ENCODE results near the gene ENAM. TPM values are rescaled to one million over a fixed set of nuclear protein-coding genes. Genes with fewer than 3 reads are reported as not detected.

The ENAM gene
- total and polyA plus RNA-seq, 2 donors (not counting 3 experiments of a cell fraction or from before 2014, with no cell fraction given), result 0.07 TPM; not detected in 1

DNA sequence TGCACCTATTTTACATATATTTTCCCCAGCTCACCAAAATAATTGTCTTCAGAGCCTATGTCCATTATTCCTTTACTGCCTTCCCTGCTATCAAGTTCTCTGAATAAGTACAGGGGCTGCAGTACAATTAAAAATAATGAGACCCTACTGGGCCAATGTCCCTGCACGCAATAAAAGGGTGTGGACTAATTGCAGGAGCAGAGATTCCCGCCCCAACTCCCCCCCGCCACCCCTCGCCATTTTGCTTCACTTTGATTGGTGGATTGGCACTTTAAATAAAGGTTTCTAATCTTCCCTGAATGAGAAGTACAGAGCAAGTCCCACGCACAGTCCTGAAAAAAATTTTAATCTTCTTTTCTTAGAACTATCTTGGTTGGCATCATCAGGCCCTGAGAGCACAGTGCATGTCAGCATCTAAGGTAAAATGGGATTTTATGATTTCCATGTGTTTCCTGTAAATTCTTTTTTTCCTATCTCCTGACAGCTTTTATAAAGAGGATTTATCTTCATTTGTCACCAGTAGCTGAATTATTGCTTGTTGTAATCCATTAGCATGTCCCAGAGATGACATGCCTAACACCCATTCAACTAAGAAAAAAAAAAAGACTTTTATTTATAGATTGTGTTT lies 36.5 kb upstream of the ENAM start, which contains the start of gene AMBN:
TSS of gene AMBN (plus strand) at position 302 of the 628 bp plus-strand sequence. CDS start at position 405, 103 bp downstream.
- H3K79me2 ChIP-seq (ENCODE audit: control insufficient read depth, insufficient read depth, low read length), result no peaks in the 10 kb centered on the region
- H3K4me2 ChIP-seq (ENCODE audit: insufficient read depth, low read length), result no peak within 1 kb of the TSS
- FAIRE-seq (no peak), DNase-seq (ENCODE audit: low read depth, low spot score) (no peak)
- H3K36me3 ChIP-seq (ENCODE audit: control insufficient read depth in 2 of 2, extremely low read depth in 1 of 2, insufficient read depth in 2 of 2, low read length in 2 of 2), result no peaks in the 10 kb centered on the region
- CTCF ChIA-PET, result interaction anchor here (1.0 kb wide), 1 partner anchor 9 kb away, joined by 4 read pairs; no protein-coding TSS in a partner anchor
- POLR2A ChIA-PET, result no interaction called here
- peaks cover 3% of the 10 kb centered on the region in 2 experiments for H3K27me3 ChIP-seq (ENCODE audit: control insufficient read depth in 2 of 2, insufficient read depth in 2 of 2, low read length in 2 of 2)
- dilution Hi-C loops (cut with MboI; ENCODE audit: extremely low pct_ligation_motif_present, low sequenced_read_pairs) (no loop called here), intact Hi-C loops (cut with micrococcal nuclease) (no loop called here)
- no peak within 1 kb of the TSS for H2AFZ ChIP-seq (ENCODE audit: low read depth, low read length)
- H3K27ac ChIP-seq (ENCODE audit: insufficient read depth, low read depth, low read length), result no peak within 1 kb of the TSS
- TF ChIP-seq MYC (IDR thresholded peaks at IDR 0.05; ENCODE audit: low read depth, low read length) (no peak), GATA2 (IDR thresholded peaks at IDR 0.05; ENCODE audit: insufficient read depth, insufficient read length, low read depth, low read length) (no peak), JUN (IDR thresholded peaks at IDR 0.05; ENCODE audit: borderline replicate concordance, insufficient read depth, insufficient read length, low read depth) (no peak), EZH2 (IDR thresholded peaks at IDR 0.05; ENCODE audit: borderline replicate concordance, low read depth, low read length, severe bottlenecking) (no peak), POLR2AphosphoS5 (IDR thresholded peaks at IDR 0.05; ENCODE audit: insufficient read depth, low read depth, low read length) (no peak), FOS (IDR thresholded peaks at IDR 0.05; ENCODE audit: borderline replicate concordance, insufficient read depth, low read length) (no peak)
- TF ChIP-seq, protein P1, sequence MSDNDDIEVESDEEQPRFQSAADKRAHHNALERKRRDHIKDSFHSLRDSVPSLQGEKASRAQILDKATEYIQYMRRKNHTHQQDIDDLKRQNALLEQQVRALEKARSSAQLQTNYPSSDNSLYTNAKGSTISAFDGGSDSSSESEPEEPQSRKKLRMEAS (IDR thresholded peaks at IDR 0.05; ENCODE audit: insufficient read depth, insufficient read length), result no peak
- TF ChIP-seq, protein P2, sequence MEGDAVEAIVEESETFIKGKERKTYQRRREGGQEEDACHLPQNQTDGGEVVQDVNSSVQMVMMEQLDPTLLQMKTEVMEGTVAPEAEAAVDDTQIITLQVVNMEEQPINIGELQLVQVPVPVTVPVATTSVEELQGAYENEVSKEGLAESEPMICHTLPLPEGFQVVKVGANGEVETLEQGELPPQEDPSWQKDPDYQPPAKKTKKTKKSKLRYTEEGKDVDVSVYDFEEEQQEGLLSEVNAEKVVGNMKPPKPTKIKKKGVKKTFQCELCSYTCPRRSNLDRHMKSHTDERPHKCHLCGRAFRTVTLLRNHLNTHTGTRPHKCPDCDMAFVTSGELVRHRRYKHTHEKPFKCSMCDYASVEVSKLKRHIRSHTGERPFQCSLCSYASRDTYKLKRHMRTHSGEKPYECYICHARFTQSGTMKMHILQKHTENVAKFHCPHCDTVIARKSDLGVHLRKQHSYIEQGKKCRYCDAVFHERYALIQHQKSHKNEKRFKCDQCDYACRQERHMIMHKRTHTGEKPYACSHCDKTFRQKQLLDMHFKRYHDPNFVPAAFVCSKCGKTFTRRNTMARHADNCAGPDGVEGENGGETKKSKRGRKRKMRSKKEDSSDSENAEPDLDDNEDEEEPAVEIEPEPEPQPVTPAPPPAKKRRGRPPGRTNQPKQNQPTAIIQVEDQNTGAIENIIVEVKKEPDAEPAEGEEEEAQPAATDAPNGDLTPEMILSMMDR (IDR thresholded peaks at IDR 0.05; ENCODE audit: extremely low read depth in 1 of 2, insufficient read depth in 1 of 2, low read depth in 1 of 2, low read length in 2 of 2), result no peak
- no TSS peak for BruUV-seq (replicated peaks)
- no peaks in the 10 kb centered on the region for H3K9me3 ChIP-seq (replicated peaks; ENCODE audit: control insufficient read depth, insufficient read depth, low read length)
- no peak within 1 kb of the TSS for H3K9ac ChIP-seq (replicated peaks; ENCODE audit: extremely low read depth, insufficient read depth, low read length)
- no peaks in the 10 kb centered on the region for H4K20me1 ChIP-seq (replicated peaks; ENCODE audit: control insufficient read depth, extremely low read depth, insufficient read depth, low read length)
- H3K9me1 ChIP-seq (replicated peaks; ENCODE audit: control insufficient read depth, extremely low read depth, insufficient read depth, low read length), result no peaks in the 10 kb centered on the region
- H3K4me3 ChIP-seq (replicated peaks in 1 of 3; ENCODE audit: insufficient read depth in 1 of 3, low read depth in 1 of 3, low read length in 3 of 3), result no peak within 1 kb of the TSS
- no peaks in the 10 kb centered on the region for H3K4me1 ChIP-seq (ENCODE audit: control insufficient read depth, extremely low read depth, insufficient read depth, low read length)

Measured in endothelial cell of umbilical vein (primary cell).